Esophagus muscularis mucosa (tissue), 4 donors: ENCODE data around the gene KCNQ1. TPM values are rescaled to one million over a fixed set of nuclear protein-coding genes. Genes with fewer than 3 reads are reported as not detected.

ENCODE experiments used
- DNase-seq: peaks from one replicate; pipeline ENCODE4 v3.0.0-alpha.2; 2017; ENCODE audit errors: extremely low spot score
- H3K27ac ChIP-seq, 4 donors: fragments of 200-600 bp; sonication (generic); replicated peaks in 1 of 4; 1 replicate in 3 of 4; 2 replicates in 1 of 4; pipeline ENCODE4 v1.5.1; 2016 to 2019; ENCODE audit warnings: mild to moderate bottlenecking in 1 of 4
- H3K27me3 ChIP-seq, 4 donors: fragments of 200-600 bp; sonication (generic); one replicate each; pipeline versions ENCODE4 v1.5.1 to v1.6.0; 2016 to 2019
- H3K36me3 ChIP-seq, 4 donors: fragments of 200-600 bp; sonication (generic); one replicate each; pipeline ENCODE4 v1.5.1; 2016 to 2019
- H3K4me1 ChIP-seq, 4 donors: fragments of 200-600 bp; sonication (generic); one replicate each; pipeline ENCODE4 v1.5.1; 2016 to 2019
- H3K4me3 ChIP-seq, 4 donors: fragments of 200-600 bp; sonication (generic); 1 replicate in 2 of 4; 2 replicates in 2 of 4; pipeline ENCODE4 v1.5.1; 2016 to 2019; ENCODE audit warnings: mild to moderate bottlenecking in 4 of 4, moderate library complexity in 1 of 4
- H3K9me3 ChIP-seq, 4 donors: fragments of 200-600 bp; sonication (generic); 1 replicate in 3 of 4; 2 replicates in 1 of 4; pipeline ENCODE4 v1.5.1; 2016 to 2019
- CTCF ChIP-seq, 3 experiments: fragments of 200-600 bp in 2 of 3; fragments of 450-650 bp in 1 of 3; sonication (generic) in 2 of 3; IDR thresholded peaks; one replicate each; pipeline ENCODE4 v1.5.1; 2017 to 2019; ENCODE audit warnings: antibody characterized with exemption in 3 of 3, mild to moderate bottlenecking in 2 of 3, moderate library complexity in 1 of 3
- EP300 ChIP-seq: sonication (generic); formaldehyde crosslinking; IDR thresholded peaks from one replicate; pipeline ENCODE4 v1.6.1; 2017; ENCODE audit warnings: antibody characterized with exemption
- POLR2A ChIP-seq: fragments of 450-650 bp; IDR thresholded peaks from one replicate; pipeline ENCODE4 v1.6.1; 2017; ENCODE audit warnings: antibody characterized with exemption, moderate library complexity, mild to moderate bottlenecking, low read depth
- POLR2AphosphoS5 ChIP-seq, 2 donors: sonication (generic); formaldehyde crosslinking; IDR thresholded peaks; one replicate each; pipeline ENCODE4 v1.6.1; 2017; ENCODE audit warnings: antibody characterized with exemption in 2 of 2
- WGBS: methylation state at CpG from one replicate; pipeline ENCODE4 v1.1.5; 2018; 5-methylcytosine and 5-hydroxymethylcytosine counted together
- intact Hi-C: fragments of 100-400 bp; cut with DNase I; formaldehyde crosslinking; loops from one replicate; pipeline ENCODE4 v1.15.1; 2023
- total RNA-seq, 4 donors: library from RNA; depleted of rRNA; stranded (reverse); fragments of >200 nt; gene quantifications; one replicate each; pipeline versions ENCODE4 v1.1.0 to v1.2.1, GENCODE V29; 2016

Gene KCNQ1
- total RNA-seq, 4 donors from 2014 or later: 2.1 to 5.9 (median 4.3) TPM

GRCh38 chr11:2870460-2870859, 425.7 kb downstream of the KCNQ1 start:
- peaks cover 2 to 13% (median 9%) of the 10 kb centered on the region in 4 donors for H3K4me1 ChIP-seq
- no peak for DNase-seq
- H3K4me3 ChIP-seq: no peak overlapping the region
- H3K36me3 ChIP-seq: peaks cover 0 to 3% (median 0%) of the 10 kb centered on the region in 4 donors
- H3K27me3 ChIP-seq: peaks cover 0 to 62% (median 14%) of the 10 kb centered on the region in 4 donors
- no peak overlapping the region for H3K27ac ChIP-seq
- H3K9me3 ChIP-seq: peaks cover 0 to 5% (median 0%) of the 10 kb centered on the region in 4 donors
- intact Hi-C loops: no loop called here
- WGBS: 100% methylated on average over 1 of the region's 17 CpGs
- TF ChIP-seq POLR2A (no peak), CTCF (IDR thresholded peaks at IDR 0.05) (no peak), POLR2AphosphoS5 (IDR thresholded peaks at IDR 0.05) (no peak), EP300 (no peak)

- Histone ChIP-seq H3K27me3 (peaks cover 0 to 62% (median 14%) of the 10 kb centered on the region in 4 donors), H3K4me1 (peaks cover 2 to 13% (median 9%) of the 10 kb centered on the region in 4 donors)
- intact Hi-C loops: no loop called here
These were observed 426.3 kb downstream of the KCNQ1 start for GRCh38 chr11:2870969-2871680.

GRCh38 chr11:2874963-2875362, 430.2 kb downstream of the KCNQ1 start:
- Histone ChIP-seq H3K27ac (no peak overlapping the region), H3K9me3 (peaks cover 0 to 7% (median 2%) of the 10 kb centered on the region in 4 donors), H3K4me1 (peaks cover 0 to 8% (median 4%) of the 10 kb centered on the region in 4 donors), H3K4me3 (no peak overlapping the region), H3K36me3 (peaks cover 0 to 12% (median 7%) of the 10 kb centered on the region in 4 donors), H3K27me3 (peaks cover 0 to 26% (median 8%) of the 10 kb centered on the region in 4 donors)
- TF ChIP-seq POLR2A (no peak), CTCF (IDR thresholded peaks at IDR 0.05) (no peak), POLR2AphosphoS5 (IDR thresholded peaks at IDR 0.05) (no peak)
- intact Hi-C loops: no loop called here
- WGBS: 95% methylated on average over 4 of the region's 10 CpGs
- DNase-seq: no peak

More at GRCh38 chr11:2870969-2871680, 426.3 kb downstream of the KCNQ1 start:
- Histone ChIP-seq H3K36me3 (peaks cover 0 to 3% (median 0%) of the 10 kb centered on the region in 4 donors), H3K27ac (no peak overlapping the region), H3K9me3 (peaks cover 0 to 5% (median 0%) of the 10 kb centered on the region in 4 donors), H3K4me3 (no peak overlapping the region)
- TF ChIP-seq CTCF (IDR thresholded peaks at IDR 0.05) (no peak), EP300 (no peak), POLR2AphosphoS5 (IDR thresholded peaks at IDR 0.05) (no peak), POLR2A (no peak)
- 74% methylated on average over 20 of the region's 22 CpGs for WGBS
- no peak for DNase-seq

GRCh38 chr11:2877474-2877873, 432.7 kb downstream of the KCNQ1 start:
- Histone ChIP-seq H3K27ac (no peak overlapping the region), H3K4me1 (peaks cover 4 to 20% (median 14%) of the 10 kb centered on the region in 4 donors), H3K4me3 (no peak overlapping the region), H3K9me3 (peaks cover 0 to 7% (median 2%) of the 10 kb centered on the region in 4 donors), H3K27me3 (peaks cover 0 to 4% (median 0%) of the 10 kb centered on the region in 4 donors), H3K36me3 (peaks cover 0 to 17% (median 7%) of the 10 kb centered on the region in 4 donors)
- TF ChIP-seq POLR2A: no peak
- TF ChIP-seq CTCF (IDR thresholded peaks at IDR 0.05): no peak
- no peak for TF ChIP-seq EP300
- TF ChIP-seq POLR2AphosphoS5 (IDR thresholded peaks at IDR 0.05): no peak
- 68% methylated on average over 5 of the region's 6 CpGs for WGBS
- intact Hi-C loops: no loop called here
- no peak for DNase-seq
